ENCODE results near the gene WDR70. TPM values are rescaled to one million over a fixed set of nuclear protein-coding genes. Genes with fewer than 3 reads are reported as not detected.

WDR70 gene
- total and polyA plus RNA-seq, 10 of the 15 experiments (the other 5 are each of a cell fraction or from before 2014, with no cell fraction given): 10.9 to 33.6 (median 29.1) TPM

DNA sequence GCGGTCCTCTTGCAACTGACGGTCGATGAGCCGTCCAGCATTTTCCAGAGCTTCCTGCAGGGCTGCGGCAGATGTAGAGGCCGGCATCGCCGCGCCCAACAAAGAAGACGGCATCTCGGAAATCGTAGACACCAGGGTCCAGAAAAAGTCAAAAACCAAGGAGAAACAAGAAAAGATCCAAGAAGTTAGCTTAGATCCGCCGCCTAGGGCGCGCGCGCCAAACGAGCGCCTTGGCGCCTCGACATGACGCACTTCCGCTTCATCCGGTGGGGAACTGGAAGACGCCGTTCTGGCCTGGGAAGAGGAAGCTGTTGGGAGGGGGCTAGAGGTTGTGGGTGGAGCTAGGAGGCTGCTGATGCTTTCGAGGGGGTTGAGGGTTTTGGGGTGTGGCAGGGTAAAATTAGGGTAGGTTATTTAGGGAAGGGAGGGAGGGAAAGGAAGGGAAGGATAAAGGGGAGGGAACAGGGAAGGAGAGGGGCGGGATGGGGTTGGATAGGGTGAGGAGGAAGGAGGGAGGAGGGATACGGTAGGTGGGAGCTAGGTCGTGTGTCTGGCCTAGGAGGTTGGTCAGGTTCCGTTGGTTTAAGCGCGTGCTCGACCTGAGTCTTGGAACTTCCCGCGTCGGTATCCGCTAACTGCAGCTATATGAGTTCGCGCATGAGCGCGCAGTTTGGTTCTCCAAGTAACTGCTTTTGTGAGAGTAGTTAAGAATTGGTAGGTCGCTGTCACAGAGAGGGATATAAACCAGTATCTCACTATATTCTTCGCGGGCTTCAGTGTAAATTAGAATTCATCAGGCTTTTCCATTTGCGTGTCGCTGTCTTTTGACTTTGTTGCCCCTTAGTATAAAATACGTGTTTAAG, 8.0 kb upstream of the WDR70 start, which contains the start of gene NUP155 (continued):
- no peak for TF ChIP-seq NFYA (IDR thresholded peaks at IDR 0.05; ENCODE audit: borderline replicate concordance, low read depth, low read length)

DNA sequence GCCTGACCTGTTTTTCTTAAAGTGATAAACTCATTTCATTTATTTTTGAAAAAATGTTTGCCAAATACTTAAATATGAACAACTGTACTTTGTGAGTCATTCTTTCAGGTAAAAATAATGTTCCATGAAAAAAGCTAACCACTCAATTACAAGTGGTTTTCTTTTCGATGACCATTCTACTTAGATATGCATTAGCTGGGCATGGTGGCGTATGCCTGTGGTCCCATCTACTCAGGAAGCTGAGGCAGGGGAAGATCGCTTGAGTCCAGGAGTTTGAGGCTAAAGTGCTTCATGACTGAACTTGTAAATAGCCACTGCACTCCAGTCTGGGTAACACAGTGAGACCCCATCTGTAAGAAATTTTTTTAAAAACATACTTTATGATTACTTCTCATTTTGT, 4.0 kb upstream of the WDR70 start:
- in situ Hi-C loops (cut with MboI): no loop called here
- H3K9me3 ChIP-seq (replicated peaks; ENCODE audit: control insufficient read depth, insufficient read depth, low read length): no peaks in the 10 kb centered on the region

More for the DNA sequence above, 4.0 kb upstream of the WDR70 start:
- no peaks in the 10 kb centered on the region for H3K36me3 ChIP-seq (ENCODE audit: control insufficient read depth in 2 of 2, insufficient read depth in 2 of 2, low read length in 1 of 2)
- no peak overlapping the region for H3K9ac ChIP-seq (ENCODE audit: control insufficient read depth, insufficient read depth, low read length)
- intact Hi-C loops (cut with micrococcal nuclease; ENCODE audit: unreplicated experiment): loop anchor here (10.0 kb wide), 1 partner anchor 500 kb away; the partner anchor contains the start of gene NIPBL
- peaks cover 14% of the 10 kb centered on the region for H3K79me2 ChIP-seq (ENCODE audit: control insufficient read depth, insufficient read depth, low read length)
- H4K20me1 ChIP-seq (ENCODE audit: control insufficient read depth, insufficient read depth): no peaks in the 10 kb centered on the region
- H3K4me2 ChIP-seq (ENCODE audit: control insufficient read depth, insufficient read depth): no peak overlapping the region
- no peak overlapping the region for H3K27ac ChIP-seq (ENCODE audit: control insufficient read depth, insufficient read depth)
- ChIA-PET POLR2A (no interaction called here), CTCF (no interaction called here), SMC1A (ENCODE audit: uncharacterized antibody, unreplicated experiment) (no interaction called here), RAD21 (ENCODE audit: unreplicated experiment) (no interaction called here)
- H3K4me3 ChIP-seq: no peak overlapping the region
- H3K27me3 ChIP-seq (replicated peaks in 1 of 2; ENCODE audit: control insufficient read depth in 2 of 2, insufficient read depth in 2 of 2, low read length in 1 of 2): no peaks in the 10 kb centered on the region
- ATAC-seq: no peak
- no peak overlapping the region for H2AFZ ChIP-seq (ENCODE audit: control insufficient read depth, low read depth, low read length)
- no peaks in the 10 kb centered on the region for H3K4me1 ChIP-seq (ENCODE audit: control insufficient read depth, insufficient read depth, low read length)
- 65% methylated on average over 3 of the region's 3 CpGs for WGBS (ENCODE audit: insufficient coverage, insufficient replicate concordance, low lambda C conversion rate, missing lambda C conversion rate)
- DNase-seq (ENCODE audit: low read depth, low spot score): no peak
- FAIRE-seq: no peak
- TF ChIP-seq E2F4 (IDR thresholded peaks at IDR 0.05; ENCODE audit: low read depth, low read length) (no peak), HDAC6 (IDR thresholded peaks at IDR 0.05; ENCODE audit: unreplicated experiment) (no peak), IKZF2 (IDR thresholded peaks at IDR 0.05) (no peak), ETV6 (conservative IDR thresholded peaks at IDR 0.05 in 1 of 2, IDR thresholded peaks at IDR 0.05 in 1 of 2; ENCODE audit: borderline replicate concordance in 1 of 2, low read depth in 1 of 2) (no peak), TCF3 (IDR thresholded peaks at IDR 0.05; ENCODE audit: borderline replicate concordance, insufficient read depth, low read depth, low read length) (no peak), RAD51 (IDR thresholded peaks at IDR 0.05) (no peak), NR2F1 (conservative IDR thresholded peaks at IDR 0.05) (no peak), RAD21 (IDR thresholded peaks at IDR 0.05; ENCODE audit: insufficient read depth, low read depth, low read length) (no peak), ZBTB40 (IDR thresholded peaks at IDR 0.05; ENCODE audit: borderline replicate concordance) (no peak), MYC (IDR thresholded peaks at IDR 0.05; ENCODE audit: insufficient read depth, insufficient read length, insufficient replicate concordance, low read length, severe bottlenecking) (no peak), SIX5 (IDR thresholded peaks at IDR 0.05; ENCODE audit: low read depth, low read length, severe bottlenecking) (no peak)
- TF ChIP-seq, protein P1, sequence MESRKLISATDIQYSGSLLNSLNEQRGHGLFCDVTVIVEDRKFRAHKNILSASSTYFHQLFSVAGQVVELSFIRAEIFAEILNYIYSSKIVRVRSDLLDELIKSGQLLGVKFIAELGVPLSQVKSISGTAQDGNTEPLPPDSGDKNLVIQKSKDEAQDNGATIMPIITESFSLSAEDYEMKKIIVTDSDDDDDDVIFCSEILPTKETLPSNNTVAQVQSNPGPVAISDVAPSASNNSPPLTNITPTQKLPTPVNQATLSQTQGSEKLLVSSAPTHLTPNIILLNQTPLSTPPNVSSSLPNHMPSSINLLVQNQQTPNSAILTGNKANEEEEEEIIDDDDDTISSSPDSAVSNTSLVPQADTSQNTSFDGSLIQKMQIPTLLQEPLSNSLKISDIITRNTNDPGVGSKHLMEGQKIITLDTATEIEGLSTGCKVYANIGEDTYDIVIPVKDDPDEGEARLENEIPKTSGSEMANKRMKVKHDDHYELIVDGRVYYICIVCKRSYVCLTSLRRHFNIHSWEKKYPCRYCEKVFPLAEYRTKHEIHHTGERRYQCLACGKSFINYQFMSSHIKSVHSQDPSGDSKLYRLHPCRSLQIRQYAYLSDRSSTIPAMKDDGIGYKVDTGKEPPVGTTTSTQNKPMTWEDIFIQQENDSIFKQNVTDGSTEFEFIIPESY (IDR thresholded peaks at IDR 0.05): no peak
- BruUV-seq (replicated peaks): no TSS peak

All from GM12878 (cell line).